ENCODE results near the gene MAP3K15. TPM values are rescaled to one million over a fixed set of nuclear protein-coding genes. Genes with fewer than 3 reads are reported as not detected.

MAP3K15 gene
- total RNA-seq, 1 experiment from 2014 or later: 1.3 TPM

DNA sequence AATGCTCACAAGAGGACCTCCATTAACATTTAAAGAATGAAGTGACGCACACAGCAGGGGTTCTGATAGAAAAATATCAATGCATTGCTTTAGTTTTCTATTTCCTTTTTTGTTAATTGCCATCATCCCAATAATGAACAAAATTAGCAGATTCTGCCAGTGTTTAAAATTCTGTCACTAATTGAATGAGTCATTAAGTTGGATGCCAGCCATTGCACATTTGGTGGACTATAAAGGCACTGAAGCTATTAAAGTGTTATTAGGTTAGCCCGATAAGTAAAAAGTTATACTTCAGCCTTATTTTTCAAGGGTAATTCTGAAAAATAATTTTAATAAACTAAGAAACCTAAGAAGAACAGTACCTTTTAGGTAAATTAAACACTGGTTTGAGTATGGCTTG, 53.1 kb downstream of the MAP3K15 start:
- no peak overlapping the region for H3K4me2 ChIP-seq (ENCODE audit: low read length)
- H3K4me1 ChIP-seq (ENCODE audit: control insufficient read depth in 1 of 2, insufficient read depth in 2 of 2, low read length in 2 of 2): no peaks in the 10 kb centered on the region
- ChIA-PET POLR2A (no interaction called here), CTCF (no interaction called here), RAD21 (ENCODE audit: low non-redundant PET in 1 of 2, low total read pairs in 2 of 2, uncharacterized antibody in 2 of 2, unreplicated experiment in 2 of 2) (no interaction called here)
- no peaks in the 10 kb centered on the region for H3K79me2 ChIP-seq (ENCODE audit: insufficient read depth, low read length)
- no TSS peak for BruUV-seq (replicated peaks)
- no peak overlapping the region for H2AFZ ChIP-seq (ENCODE audit: low read depth, low read length, poor library complexity, severe bottlenecking)
- no peak overlapping the region for H3K9ac ChIP-seq (ENCODE audit: low read length)
- no peaks in the 10 kb centered on the region for H3K27me3 ChIP-seq (ENCODE audit: insufficient read depth, low read length)
- no peaks in the 10 kb centered on the region for H3K36me3 ChIP-seq (ENCODE audit: control insufficient read depth in 1 of 2, insufficient read depth in 2 of 2, low read length in 2 of 2)
- H3K4me3 ChIP-seq (replicated peaks in 1 of 2; ENCODE audit: low read depth in 1 of 2, low read length in 2 of 2): no peak overlapping the region
- no peak for TF ChIP-seq SRF (IDR thresholded peaks at IDR 0.05; ENCODE audit: low read depth)
- TF ChIP-seq TCF7L2 (IDR thresholded peaks at IDR 0.05; ENCODE audit: borderline replicate concordance, extremely low read depth, insufficient read depth, insufficient read length): no peak
- TF ChIP-seq SP1 (IDR thresholded peaks at IDR 0.05; ENCODE audit: low read depth): no peak
- no peak for TF ChIP-seq POLR2AphosphoS5 (IDR thresholded peaks at IDR 0.05; ENCODE audit: low read depth, low read length)
- no peak for TF ChIP-seq ZBTB33 (IDR thresholded peaks at IDR 0.05; ENCODE audit: extremely low read depth, insufficient replicate concordance, low read length)
- no peak for TF ChIP-seq JUND (IDR thresholded peaks at IDR 0.05)
- no peak for TF ChIP-seq ELF1 (IDR thresholded peaks at IDR 0.05; ENCODE audit: borderline replicate concordance, low read depth)
- no peak for TF ChIP-seq EZH2 (IDR thresholded peaks at IDR 0.05)
- TF ChIP-seq RAD21 (IDR thresholded peaks at IDR 0.05; ENCODE audit: low read depth): no peak
- H3K9me2 ChIP-seq (ENCODE audit: insufficient read depth): no peaks in the 10 kb centered on the region
- H3K9me3 ChIP-seq (ENCODE audit: control insufficient read depth in 1 of 2, insufficient read depth in 1 of 2, low read depth in 1 of 2, low read length in 2 of 2): no peaks in the 10 kb centered on the region
- intact Hi-C loops (cut with micrococcal nuclease): no loop called here
- no peaks in the 10 kb centered on the region for H4K20me1 ChIP-seq (ENCODE audit: insufficient read depth)
- H3K27ac ChIP-seq (ENCODE audit: low read depth, low read length): no peak overlapping the region
- ATAC-seq (no peak), DNase-seq (ENCODE audit: low read depth, low spot score) (no peak)

GRCh38 chrX:19457662-19458061, 57.6 kb downstream of the MAP3K15 start:
- no peak overlapping the region for H2AFZ ChIP-seq (ENCODE audit: low read depth, low read length, poor library complexity, severe bottlenecking)
- H3K4me3 ChIP-seq (replicated peaks in 1 of 2; ENCODE audit: low read depth in 1 of 2, low read length in 2 of 2): no peak overlapping the region
- no peak overlapping the region for H3K9ac ChIP-seq (ENCODE audit: low read length)
- no peaks in the 10 kb centered on the region for H3K9me3 ChIP-seq (ENCODE audit: control insufficient read depth in 1 of 2, insufficient read depth in 1 of 2, low read depth in 1 of 2, low read length in 2 of 2)
- no peaks in the 10 kb centered on the region for H3K27me3 ChIP-seq (ENCODE audit: insufficient read depth, low read length)
- no peaks in the 10 kb centered on the region for H3K9me2 ChIP-seq (ENCODE audit: insufficient read depth)
- no peaks in the 10 kb centered on the region for H4K20me1 ChIP-seq (ENCODE audit: insufficient read depth)
- intact Hi-C loops (cut with micrococcal nuclease): no loop called here
- no peak for TF ChIP-seq CBX3 (IDR thresholded peaks at IDR 0.05; ENCODE audit: low read depth)
- TF ChIP-seq CEBPB (IDR thresholded peaks at IDR 0.05; ENCODE audit: low read depth): no peak
- TF ChIP-seq YY1 (IDR thresholded peaks at IDR 0.05; ENCODE audit: extremely low read depth, insufficient replicate concordance, low read depth, low read length): no peak
- no peak for TF ChIP-seq JUND (IDR thresholded peaks at IDR 0.05)
- no peaks in the 10 kb centered on the region for H3K4me1 ChIP-seq (ENCODE audit: control insufficient read depth in 1 of 2, insufficient read depth in 2 of 2, low read length in 2 of 2)
- CTCF ChIA-PET: no interaction called here
- RAD21 ChIA-PET (ENCODE audit: low non-redundant PET in 1 of 2, low total read pairs in 2 of 2, uncharacterized antibody in 2 of 2, unreplicated experiment in 2 of 2): no interaction called here
- no peak overlapping the region for H3K4me2 ChIP-seq (ENCODE audit: low read length)
- H3K79me2 ChIP-seq (ENCODE audit: insufficient read depth, low read length): no peaks in the 10 kb centered on the region
- DNase-seq (ENCODE audit: low read depth, low spot score): no peak
- ATAC-seq: no peak
- POLR2A ChIA-PET: no interaction called here
- BruUV-seq (replicated peaks): no TSS peak
- H3K27ac ChIP-seq (ENCODE audit: low read depth, low read length): no peak overlapping the region
- no peaks in the 10 kb centered on the region for H3K36me3 ChIP-seq (ENCODE audit: control insufficient read depth in 1 of 2, insufficient read depth in 2 of 2, low read length in 2 of 2)

Measured in HCT116 (cell line).